NB4 (cell line): ENCODE data around the gene IFT52.
A peak's percentile ranks its signal among the peaks of the same experiment; 100 is the strongest.
"Not testable (repeated sequence)": the region's sequence is repeated elsewhere in the genome, so short reads cannot be mapped to it uniquely, and the experiment has no call there.

Source experiments
- DNase-seq: peaks from one replicate; pipeline ENCODE4 v3.0.0; 2010; ENCODE audit warnings: low read depth
- H3K4me3 ChIP-seq: one replicate; pipeline ENCODE4 v1.5.1; 2011; ENCODE audit warnings: mild to moderate bottlenecking, low read depth, low read length, moderate library complexity
- MYC ChIP-seq: IDR thresholded peaks from 2 replicates; pipeline ENCODE4 v1.6.1; 2011; ENCODE audit warnings: low read depth, low read length
- POLR2A ChIP-seq: IDR thresholded peaks from 2 replicates; pipeline ENCODE4 v1.6.1; 2011; ENCODE audit warnings: mild to moderate bottlenecking; ENCODE audit not compliant: insufficient read length; ENCODE audit errors: extremely low read depth
- TF ChIP-seq, protein P1 (sequence below): IDR thresholded peaks from one replicate; pipeline ENCODE4 v1.5.1; 2012; ENCODE audit warnings: low read depth, low read length
- TF ChIP-seq, protein P2 (sequence below): IDR thresholded peaks from 2 replicates; pipeline ENCODE4 v1.6.1; 2011; ENCODE audit warnings: low read depth, low read length

IFT52 gene

DNA sequence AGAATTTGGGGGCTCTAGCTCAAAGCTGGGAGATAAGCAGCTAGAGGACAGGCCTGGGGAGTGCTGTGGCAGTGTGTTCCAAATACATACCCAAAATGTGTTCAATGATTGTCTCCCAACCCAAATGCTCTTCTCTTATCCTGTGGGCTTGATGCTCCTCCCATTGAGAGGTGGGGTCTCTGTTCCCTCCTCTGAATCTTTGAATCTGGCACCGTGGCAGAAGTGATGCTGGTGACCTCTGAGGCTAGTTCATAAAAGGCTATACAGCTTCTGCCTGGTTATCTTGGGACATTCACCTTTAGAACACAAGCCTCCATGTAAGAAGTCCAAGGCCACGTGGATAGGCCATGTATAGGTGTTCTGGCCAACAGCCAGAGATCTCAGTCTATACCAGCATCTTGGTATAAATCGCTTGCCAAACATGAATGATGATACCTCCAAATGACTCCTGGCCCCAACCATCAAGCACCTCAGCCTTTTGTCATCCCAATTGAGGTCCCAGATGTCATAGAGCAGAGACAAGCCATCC lies 60.3 kb downstream of the IFT52 start:
- TF ChIP-seq, protein P1, sequence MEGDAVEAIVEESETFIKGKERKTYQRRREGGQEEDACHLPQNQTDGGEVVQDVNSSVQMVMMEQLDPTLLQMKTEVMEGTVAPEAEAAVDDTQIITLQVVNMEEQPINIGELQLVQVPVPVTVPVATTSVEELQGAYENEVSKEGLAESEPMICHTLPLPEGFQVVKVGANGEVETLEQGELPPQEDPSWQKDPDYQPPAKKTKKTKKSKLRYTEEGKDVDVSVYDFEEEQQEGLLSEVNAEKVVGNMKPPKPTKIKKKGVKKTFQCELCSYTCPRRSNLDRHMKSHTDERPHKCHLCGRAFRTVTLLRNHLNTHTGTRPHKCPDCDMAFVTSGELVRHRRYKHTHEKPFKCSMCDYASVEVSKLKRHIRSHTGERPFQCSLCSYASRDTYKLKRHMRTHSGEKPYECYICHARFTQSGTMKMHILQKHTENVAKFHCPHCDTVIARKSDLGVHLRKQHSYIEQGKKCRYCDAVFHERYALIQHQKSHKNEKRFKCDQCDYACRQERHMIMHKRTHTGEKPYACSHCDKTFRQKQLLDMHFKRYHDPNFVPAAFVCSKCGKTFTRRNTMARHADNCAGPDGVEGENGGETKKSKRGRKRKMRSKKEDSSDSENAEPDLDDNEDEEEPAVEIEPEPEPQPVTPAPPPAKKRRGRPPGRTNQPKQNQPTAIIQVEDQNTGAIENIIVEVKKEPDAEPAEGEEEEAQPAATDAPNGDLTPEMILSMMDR, result no peak
- TF ChIP-seq POLR2A, result no peak
- TF ChIP-seq, protein P2, sequence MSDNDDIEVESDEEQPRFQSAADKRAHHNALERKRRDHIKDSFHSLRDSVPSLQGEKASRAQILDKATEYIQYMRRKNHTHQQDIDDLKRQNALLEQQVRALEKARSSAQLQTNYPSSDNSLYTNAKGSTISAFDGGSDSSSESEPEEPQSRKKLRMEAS, result no peak
- no peak for TF ChIP-seq MYC
- DNase-seq, result no peak
- H3K4me3 ChIP-seq, result no peak overlapping the region

DNA sequence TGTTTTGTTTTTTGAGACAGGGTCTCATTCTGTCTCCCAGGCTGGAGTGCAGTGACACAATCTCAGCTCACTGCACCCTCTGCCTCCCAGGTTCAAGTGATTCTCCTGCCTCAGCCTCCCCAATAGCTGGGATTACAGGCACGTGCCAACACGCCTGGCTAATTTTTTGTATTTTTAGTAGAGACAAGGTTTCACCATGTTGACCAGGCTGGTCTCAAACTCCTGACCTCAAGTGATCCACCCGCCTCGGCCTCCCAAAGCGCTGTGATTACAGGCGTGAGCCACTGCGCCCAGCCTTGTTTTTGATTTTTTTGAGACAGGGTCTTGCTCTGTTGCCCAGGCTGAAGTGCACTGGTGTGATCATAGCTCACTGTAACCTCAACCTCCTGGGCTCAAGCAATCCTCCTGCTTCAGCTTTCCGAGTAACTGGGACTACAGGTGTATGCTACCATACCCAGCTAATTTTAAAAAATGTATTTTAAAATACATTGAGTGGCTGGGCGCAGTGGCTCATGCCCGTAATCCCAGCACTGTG lies 61.0 kb downstream of the IFT52 start:
- not testable (repeated sequence) for DNase-seq, H3K4me3 ChIP-seq

DNA sequence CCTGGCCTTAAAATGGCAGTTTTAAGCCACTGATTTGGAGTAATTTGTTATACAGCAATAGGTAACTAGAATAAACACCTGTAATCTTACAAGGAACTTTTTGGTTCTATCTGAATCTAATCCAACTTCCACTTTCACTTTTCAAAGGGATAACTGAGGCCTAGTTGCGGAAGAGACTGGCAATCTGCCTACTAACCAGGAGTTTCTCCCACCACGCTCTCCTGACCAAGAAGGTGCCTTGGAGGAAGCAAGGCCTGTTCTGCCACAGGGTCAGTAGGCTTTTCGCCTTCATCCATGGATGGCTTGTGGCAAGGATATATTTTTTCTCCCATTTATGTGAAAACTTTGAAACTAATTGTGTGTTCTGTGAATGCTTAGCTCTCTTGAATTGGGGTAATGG lies 63.2 kb downstream of the IFT52 start:
- H3K4me3 ChIP-seq, result no peak overlapping the region
- TF ChIP-seq POLR2A (no peak), MYC (no peak)
- TF ChIP-seq, protein P1, result no peak
- TF ChIP-seq, protein P2, result no peak
- DNase-seq, result no peak

DNA sequence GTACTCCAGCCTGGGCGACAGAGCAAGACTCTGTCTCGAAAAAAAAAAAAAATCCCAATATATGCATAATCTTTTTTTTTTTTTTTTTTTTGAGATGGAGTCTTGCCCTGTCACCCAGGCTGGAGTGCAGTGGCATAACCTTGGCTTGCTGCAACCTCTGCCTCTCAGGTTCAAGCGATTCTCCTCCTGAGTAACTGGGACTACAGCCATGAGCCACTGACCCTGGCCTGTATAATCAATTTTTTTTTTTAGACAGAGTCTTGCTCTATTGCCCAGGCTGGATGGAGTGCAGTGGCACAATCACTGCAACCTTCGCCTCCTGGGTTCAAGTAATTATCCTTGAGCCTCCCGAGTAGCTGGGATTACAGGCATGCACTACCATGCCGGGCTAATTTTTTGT lies 64.4 kb downstream of the IFT52 start:
- not testable (repeated sequence) for DNase-seq, H3K4me3 ChIP-seq

DNA sequence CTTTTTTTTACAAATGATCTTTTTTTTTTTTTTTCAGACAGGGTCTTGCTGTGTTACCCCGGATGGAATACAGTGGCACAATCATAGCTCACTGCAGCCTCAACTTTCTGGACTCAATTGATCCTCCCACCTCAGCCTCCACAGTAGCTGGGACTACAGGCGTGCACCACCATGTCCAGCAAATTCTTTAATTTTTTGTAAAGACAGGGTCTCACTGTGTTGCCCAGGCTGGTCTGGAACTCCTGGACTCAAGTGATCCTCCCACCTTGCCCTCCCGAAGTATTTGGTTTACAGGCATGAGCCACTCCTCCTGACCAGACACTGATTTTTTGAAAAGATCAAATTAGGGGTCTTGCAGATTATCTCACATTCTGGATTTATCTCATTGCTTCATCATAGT lies 65.2 kb downstream of the IFT52 start:
- no peak overlapping the region for H3K4me3 ChIP-seq
- no peak for DNase-seq
- TF ChIP-seq POLR2A, result no peak
- TF ChIP-seq, protein P1, result no peak
- TF ChIP-seq, protein P2, result no peak
- no peak for TF ChIP-seq MYC

DNA sequence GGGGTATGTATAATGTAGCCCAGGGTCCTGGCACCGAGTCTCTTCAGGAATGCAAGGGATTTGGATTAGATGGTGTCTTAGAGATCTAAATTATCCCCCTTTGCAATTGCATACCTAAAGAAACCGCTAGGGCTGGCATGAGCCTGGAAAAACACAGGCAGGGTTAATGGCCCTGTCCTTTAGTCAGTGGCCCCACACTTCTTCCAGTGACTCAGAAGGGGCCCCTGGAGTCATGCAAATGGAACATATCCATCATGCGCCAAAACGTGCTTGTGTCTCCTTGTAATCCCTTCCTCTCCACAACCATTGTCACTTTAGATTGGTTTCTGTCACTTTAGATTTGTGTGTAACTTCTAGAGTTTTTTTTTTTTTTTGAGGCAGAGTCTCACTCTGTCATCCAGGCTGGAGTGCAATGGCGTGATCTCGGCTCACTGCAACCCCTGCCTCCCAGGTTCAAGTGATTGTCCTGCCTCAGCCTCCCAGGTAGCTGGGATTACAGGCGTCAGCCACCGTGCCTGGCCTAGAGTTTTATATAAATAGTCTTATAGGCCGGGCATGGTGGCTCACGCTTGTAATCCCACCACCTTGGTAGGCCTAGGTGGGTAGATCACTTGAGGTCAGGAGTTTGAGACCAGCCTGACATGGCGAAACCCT lies 67.5 kb downstream of the IFT52 start:
- DNase-seq, result no peak
- peak overlapping the region; percentile 76 for H3K4me3 ChIP-seq
- TF ChIP-seq, protein P2, result no peak
- TF ChIP-seq MYC (no peak), POLR2A (no peak)
- TF ChIP-seq, protein P1, result no peak
